ENCODE measurements around the gene GTF3C4. TPM values are rescaled to one million over a fixed set of nuclear protein-coding genes. Genes with fewer than 3 reads are reported as not detected.

Gene GTF3C4
- total RNA-seq, 2 donors from 2014 or later = 28.5 to 29.3 TPM

GRCh38 chr9:132740526-132741309 lies 70.5 kb downstream of the GTF3C4 start:
- Mint-ChIP-seq H3K9me3 (no peaks in the 10 kb centered on the region), H3K4me3 (no peak overlapping the region), H3K4me1 (peaks cover 24% of the 10 kb centered on the region), H3K27ac (no peak overlapping the region), H3K27me3 (ENCODE audit: insufficient read depth) (peaks cover 54% of the 10 kb centered on the region), H3K36me3 (ENCODE audit: low read depth) (no peaks in the 10 kb centered on the region)
- no peaks in the 10 kb centered on the region for H3K9me3 ChIP-seq (ENCODE audit: control insufficient read depth, low read length)
- no peaks in the 10 kb centered on the region for H3K36me3 ChIP-seq (ENCODE audit: control insufficient read depth, insufficient read depth, low read length)
- WGBS, 2 experiments (ENCODE audit: insufficient coverage in 1 of 2, insufficient read length in 1 of 2) = 94% methylated on average over 7 to 15 of the region's 15 CpGs
- H3K4me1 ChIP-seq (ENCODE audit: control insufficient read depth, insufficient read depth, low read length) = peaks cover 10% of the 10 kb centered on the region
- H3K4me3 ChIP-seq (ENCODE audit: low read length) = no peak overlapping the region
- no peak overlapping the region for H3K9ac ChIP-seq (ENCODE audit: extremely low read depth, low read length, poor library complexity, severe bottlenecking)
- H3K27ac ChIP-seq (ENCODE audit: low read depth, low read length) = no peak overlapping the region
- TF ChIP-seq, protein P1, sequence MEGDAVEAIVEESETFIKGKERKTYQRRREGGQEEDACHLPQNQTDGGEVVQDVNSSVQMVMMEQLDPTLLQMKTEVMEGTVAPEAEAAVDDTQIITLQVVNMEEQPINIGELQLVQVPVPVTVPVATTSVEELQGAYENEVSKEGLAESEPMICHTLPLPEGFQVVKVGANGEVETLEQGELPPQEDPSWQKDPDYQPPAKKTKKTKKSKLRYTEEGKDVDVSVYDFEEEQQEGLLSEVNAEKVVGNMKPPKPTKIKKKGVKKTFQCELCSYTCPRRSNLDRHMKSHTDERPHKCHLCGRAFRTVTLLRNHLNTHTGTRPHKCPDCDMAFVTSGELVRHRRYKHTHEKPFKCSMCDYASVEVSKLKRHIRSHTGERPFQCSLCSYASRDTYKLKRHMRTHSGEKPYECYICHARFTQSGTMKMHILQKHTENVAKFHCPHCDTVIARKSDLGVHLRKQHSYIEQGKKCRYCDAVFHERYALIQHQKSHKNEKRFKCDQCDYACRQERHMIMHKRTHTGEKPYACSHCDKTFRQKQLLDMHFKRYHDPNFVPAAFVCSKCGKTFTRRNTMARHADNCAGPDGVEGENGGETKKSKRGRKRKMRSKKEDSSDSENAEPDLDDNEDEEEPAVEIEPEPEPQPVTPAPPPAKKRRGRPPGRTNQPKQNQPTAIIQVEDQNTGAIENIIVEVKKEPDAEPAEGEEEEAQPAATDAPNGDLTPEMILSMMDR (conservative IDR thresholded peaks at IDR 0.05) = no peak
- no peak for DNase-seq
- peaks cover 57% of the 10 kb centered on the region for H3K27me3 ChIP-seq (ENCODE audit: control insufficient read depth, insufficient read depth, low read length, poor library complexity, severe bottlenecking)

- H3K27me3 ChIP-seq (ENCODE audit: control insufficient read depth, insufficient read depth, low read length, poor library complexity, severe bottlenecking) = peaks cover 67% of the 10 kb centered on the region
Observed at GRCh38 chr9:132742821-132743311, 72.6 kb downstream of the GTF3C4 start.

DNA sequence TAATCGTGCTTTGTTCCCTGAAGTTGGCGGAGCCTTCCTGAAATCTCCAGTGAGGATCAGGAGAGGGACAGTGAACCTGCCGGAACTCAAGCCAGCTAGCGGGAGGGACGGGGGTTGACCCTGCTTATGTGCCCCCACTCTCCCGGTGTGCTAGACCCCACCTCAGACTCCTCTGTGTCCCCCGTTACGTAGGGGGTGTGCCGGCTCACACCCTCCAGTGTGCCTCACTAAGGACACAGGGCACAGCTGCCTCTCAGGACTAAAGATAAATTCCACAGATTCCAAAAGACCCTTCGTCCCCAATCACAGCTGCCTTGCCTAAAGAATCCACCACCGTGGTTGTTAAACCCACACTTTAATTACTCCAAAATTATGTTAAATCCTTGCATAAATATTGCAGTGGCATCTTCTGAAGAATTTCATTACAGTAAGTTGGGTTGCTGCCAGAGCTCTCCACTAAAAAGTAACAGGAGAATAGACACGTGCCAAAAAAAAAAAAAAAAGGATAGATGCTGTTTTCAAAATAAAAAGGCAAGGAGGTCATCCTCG lies 73.7 kb downstream of the GTF3C4 start:
- H3K27me3 ChIP-seq (ENCODE audit: control insufficient read depth, insufficient read depth, low read length, poor library complexity, severe bottlenecking) = peaks cover 67% of the 10 kb centered on the region
- H3K9me3 ChIP-seq (ENCODE audit: control insufficient read depth, low read length) = no peaks in the 10 kb centered on the region
- WGBS, 2 experiments (ENCODE audit: insufficient coverage in 1 of 2, insufficient read length in 1 of 2) = 9 to 27% methylated on average over 8 to 13 of the region's 13 CpGs
- H3K4me1 ChIP-seq (ENCODE audit: control insufficient read depth, insufficient read depth, low read length) = peaks cover 16% of the 10 kb centered on the region
- Mint-ChIP-seq H3K4me3 (no peak overlapping the region), H3K9me3 (no peaks in the 10 kb centered on the region), H3K36me3 (ENCODE audit: low read depth) (no peaks in the 10 kb centered on the region), H3K4me1 (peaks cover 32% of the 10 kb centered on the region), H3K27ac (no peak overlapping the region), H3K27me3 (ENCODE audit: insufficient read depth) (peaks cover 70% of the 10 kb centered on the region)
- DNase-seq = peak; percentile 51
- TF ChIP-seq, protein P1 (conservative IDR thresholded peaks at IDR 0.05) = no peak
- H3K36me3 ChIP-seq (ENCODE audit: control insufficient read depth, insufficient read depth, low read length) = no peaks in the 10 kb centered on the region
- H3K4me3 ChIP-seq (ENCODE audit: low read length) = no peak overlapping the region
- H3K9ac ChIP-seq (ENCODE audit: extremely low read depth, low read length, poor library complexity, severe bottlenecking) = no peak overlapping the region
- no peak overlapping the region for H3K27ac ChIP-seq (ENCODE audit: low read depth, low read length)

More at GRCh38 chr9:132742821-132743311, 72.6 kb downstream of the GTF3C4 start:
- H3K27ac ChIP-seq (ENCODE audit: low read depth, low read length) = no peak overlapping the region
- H3K27me3 Mint-ChIP-seq (ENCODE audit: insufficient read depth) = peaks cover 63% of the 10 kb centered on the region
- no peak overlapping the region for H3K9ac ChIP-seq (ENCODE audit: extremely low read depth, low read length, poor library complexity, severe bottlenecking)
- no peak overlapping the region for H3K27ac Mint-ChIP-seq
- peaks cover 30% of the 10 kb centered on the region for H3K4me1 Mint-ChIP-seq
- no peaks in the 10 kb centered on the region for H3K36me3 Mint-ChIP-seq (ENCODE audit: low read depth)
- TF ChIP-seq, protein P1 (conservative IDR thresholded peaks at IDR 0.05) = no peak
- WGBS, 2 experiments (ENCODE audit: insufficient coverage in 1 of 2, insufficient read length in 1 of 2) = 16 to 40% methylated on average over 5 to 17 of the region's 17 CpGs
- DNase-seq = peak; percentile 67
- no peak overlapping the region for H3K4me3 Mint-ChIP-seq
- no peak overlapping the region for H3K4me3 ChIP-seq (ENCODE audit: low read length)
- H3K9me3 ChIP-seq (ENCODE audit: control insufficient read depth, low read length) = no peaks in the 10 kb centered on the region
- no peaks in the 10 kb centered on the region for H3K36me3 ChIP-seq (ENCODE audit: control insufficient read depth, insufficient read depth, low read length)
- H3K9me3 Mint-ChIP-seq = no peaks in the 10 kb centered on the region
- peaks cover 16% of the 10 kb centered on the region for H3K4me1 ChIP-seq (ENCODE audit: control insufficient read depth, insufficient read depth, low read length)

Other genes starting within 250 kb of the GTF3C4 start
- not detected for gene BARHL1, start 87.9 kb upstream of the GTF3C4 start, total RNA-seq
- 10 to 100 TPM; 29.1 to 30.5 TPM for gene DDX31, start 481 bp upstream of the GTF3C4 start, total RNA-seq
- 1 to 10 TPM; 1.3 to 2.6 TPM for gene AK8, start 207.8 kb downstream of the GTF3C4 start, total RNA-seq
- 1 to 10 TPM; 3.1 to 3.4 TPM for gene SPACA9, start 208.4 kb downstream of the GTF3C4 start, total RNA-seq

All from endodermal cell (in vitro differentiated cells).